Fibroblast of lung (primary cell): ENCODE results near the gene ARHGEF4. TPM values are rescaled to one million over a fixed set of nuclear protein-coding genes. Genes with fewer than 3 reads are reported as not detected.
"Not testable (repeated sequence)": the region's sequence is repeated elsewhere in the genome, so short reads cannot be mapped to it uniquely, and the experiment has no call there.

Experiments used
- DNase-seq, 2 donors: peaks; one replicate each; pipeline versions ENCODE4 v3.0.0 to v3.0.0-alpha.2; 2010; ENCODE audit warnings: low read depth in 2 of 2
- H2AFZ ChIP-seq: 2 replicates; pipeline ENCODE4 v1.5.1; 2012; ENCODE audit warnings: low read length, control low read depth, inconsistent platforms
- H3K27ac ChIP-seq: 2 replicates; pipeline ENCODE4 v1.5.1; 2011; ENCODE audit warnings: low read length, control low read depth; ENCODE audit not compliant: insufficient read depth
- H3K27me3 ChIP-seq: 2 replicates; pipeline ENCODE4 v1.5.1; 2011; ENCODE audit warnings: mild to moderate bottlenecking, low read length; ENCODE audit not compliant: control insufficient read depth, insufficient read depth
- H3K36me3 ChIP-seq: 2 replicates; pipeline ENCODE4 v1.5.1; 2011; ENCODE audit warnings: low read length; ENCODE audit not compliant: control insufficient read depth, insufficient read depth
- H3K4me1 ChIP-seq: 2 replicates; pipeline ENCODE4 v1.5.1; 2011; ENCODE audit warnings: low read length; ENCODE audit not compliant: control insufficient read depth, insufficient read depth; ENCODE audit errors: extremely low read depth
- H3K4me2 ChIP-seq: 2 replicates; pipeline ENCODE4 v1.5.1; 2011; ENCODE audit warnings: low read length, control low read depth; ENCODE audit not compliant: insufficient read depth; ENCODE audit errors: extremely low read depth
- H3K4me3 ChIP-seq, 4 experiments: fragments of 200-600 bp in 1 of 4; sonication (generic) in 1 of 4; replicated peaks in 1 of 4; 2 replicates each; pipeline ENCODE4 v1.5.1; 2011 to 2016; ENCODE audit warnings: low read length in 4 of 4, low read depth in 3 of 4, mild to moderate bottlenecking in 3 of 4, control low read depth in 2 of 4, inconsistent platforms in 1 of 4, mixed read lengths in 1 of 4; ENCODE audit not compliant: insufficient read depth in 1 of 4; ENCODE audit errors: control extremely low read depth in 1 of 4
- H3K79me2 ChIP-seq: 2 replicates; pipeline ENCODE4 v1.5.1; 2012; ENCODE audit warnings: mild to moderate bottlenecking, low read length, inconsistent platforms; ENCODE audit not compliant: control insufficient read depth, insufficient read depth
- H3K9ac ChIP-seq: 2 replicates; pipeline ENCODE4 v1.5.1; 2011; ENCODE audit warnings: mild to moderate bottlenecking, low read length, control low read depth; ENCODE audit not compliant: insufficient read depth
- H3K9me3 ChIP-seq: 2 replicates; pipeline ENCODE4 v1.5.1; 2012; ENCODE audit warnings: low read depth, low read length; ENCODE audit not compliant: control insufficient read depth, insufficient read depth
- H4K20me1 ChIP-seq: 2 replicates; pipeline ENCODE4 v1.5.1; 2011; ENCODE audit warnings: low read length; ENCODE audit not compliant: control insufficient read depth, insufficient read depth; ENCODE audit errors: extremely low read depth
- CTCF ChIP-seq, 2 donors: IDR thresholded peaks in 1 of 2; conservative IDR thresholded peaks in 1 of 2; 1 replicate in 1 of 2; 2 replicates in 1 of 2; pipeline ENCODE4 v1.5.1; 2011 to 2012; ENCODE audit warnings: low read length in 2 of 2, control low read depth in 1 of 2, inconsistent platforms in 1 of 2, low read depth in 1 of 2, mild to moderate bottlenecking in 1 of 2
- EZH2 ChIP-seq: IDR thresholded peaks from 2 replicates; pipeline ENCODE4 v1.5.1; 2012; ENCODE audit warnings: low read length, control low read depth, mild to moderate bottlenecking; ENCODE audit errors: missing control alignments
- polyA plus RNA-seq, 2 donors: library from polyadenylated mRNA; depleted of rRNA in 1 of 2; stranded (reverse) in 1 of 2; unstranded in 1 of 2; fragments of >200 nt; gene quantifications; 2 replicates each; pipeline ENCODE4 v1.2.1, GENCODE V29; 2011 to 2012; ENCODE audit warnings: missing spikeins in 1 of 2
- total RNA-seq: library from RNA; depleted of rRNA; stranded (reverse); fragments of >200 nt; gene quantifications from 2 replicates; pipeline ENCODE4 v1.2.1, GENCODE V29; 2014

ARHGEF4 gene
- total and polyA plus RNA-seq, 2 donors (not counting 1 experiment from before 2014, with no cell fraction given), result 0.05 to 0.83 TPM

GRCh38 chr2:130985831-130986649 is 149.3 kb downstream of the ARHGEF4 start:
- Histone ChIP-seq H4K20me1 (no peaks in the 10 kb centered on the region), H3K36me3 (no peaks in the 10 kb centered on the region), H3K4me2 (no peak overlapping the region), H3K4me1 (no peaks in the 10 kb centered on the region), H3K9me3 (no peaks in the 10 kb centered on the region), H3K4me3 (no peak overlapping the region), H3K9ac (no peak overlapping the region), H3K27me3 (no peaks in the 10 kb centered on the region), H2AFZ (no peak overlapping the region), H3K27ac (no peak overlapping the region), H3K79me2 (no peaks in the 10 kb centered on the region)
- no peak for TF ChIP-seq EZH2
- TF ChIP-seq CTCF (conservative IDR thresholded peaks at IDR 0.05 in 1 of 2, IDR thresholded peaks at IDR 0.05 in 1 of 2; ENCODE audit: low read depth in 1 of 2, low read length in 2 of 2), result no peak
- no peak for DNase-seq

GRCh38 chr2:130986890-130987493 is 150.3 kb downstream of the ARHGEF4 start:
- no peak overlapping the region for H3K9ac ChIP-seq
- DNase-seq, result no peak
- H3K9me3 ChIP-seq, result no peaks in the 10 kb centered on the region
- H3K4me3 ChIP-seq, result no peak overlapping the region
- no peaks in the 10 kb centered on the region for H3K36me3 ChIP-seq
- H3K4me2 ChIP-seq, result no peak overlapping the region
- TF ChIP-seq EZH2 (no peak), CTCF (conservative IDR thresholded peaks at IDR 0.05 in 1 of 2, IDR thresholded peaks at IDR 0.05 in 1 of 2; ENCODE audit: low read depth in 1 of 2, low read length in 2 of 2) (no peak)
- H3K4me1 ChIP-seq, result no peaks in the 10 kb centered on the region
- no peaks in the 10 kb centered on the region for H3K79me2 ChIP-seq
- no peak overlapping the region for H3K27ac ChIP-seq
- no peak overlapping the region for H2AFZ ChIP-seq
- no peaks in the 10 kb centered on the region for H4K20me1 ChIP-seq
- H3K27me3 ChIP-seq, result no peaks in the 10 kb centered on the region

GRCh38 chr2:130987519-130988425 is 151.1 kb downstream of the ARHGEF4 start:
- H3K9me3 ChIP-seq, result no peaks in the 10 kb centered on the region
- no peak overlapping the region for H2AFZ ChIP-seq
- no peaks in the 10 kb centered on the region for H3K4me1 ChIP-seq
- DNase-seq, result no peak
- H3K79me2 ChIP-seq, result no peaks in the 10 kb centered on the region
- no peak overlapping the region for H3K9ac ChIP-seq
- H3K27me3 ChIP-seq, result no peaks in the 10 kb centered on the region
- TF ChIP-seq CTCF (conservative IDR thresholded peaks at IDR 0.05 in 1 of 2, IDR thresholded peaks at IDR 0.05 in 1 of 2; ENCODE audit: low read depth in 1 of 2, low read length in 2 of 2) (no peak), EZH2 (no peak)
- no peaks in the 10 kb centered on the region for H4K20me1 ChIP-seq
- no peaks in the 10 kb centered on the region for H3K36me3 ChIP-seq
- H3K4me3 ChIP-seq, result no peak overlapping the region
- H3K4me2 ChIP-seq, result no peak overlapping the region
- H3K27ac ChIP-seq, result no peak overlapping the region

- not testable (repeated sequence) for H3K36me3 ChIP-seq, H2AFZ ChIP-seq, H3K27ac ChIP-seq, DNase-seq, H3K9me3 ChIP-seq, H4K20me1 ChIP-seq, H3K4me2 ChIP-seq, H3K9ac ChIP-seq, H3K4me1 ChIP-seq, H3K27me3 ChIP-seq, H3K79me2 ChIP-seq, H3K4me3 ChIP-seq
Observed at GRCh38 chr2:130991446-130991845, 154.7 kb downstream of the ARHGEF4 start.
